Esophagus squamous epithelium (tissue), 4 donors: ENCODE data around the gene FBXW2.

Source experiments
- CTCF ChIP-seq, 6 experiments: fragments of 450-650 bp in 4 of 6; fragments of 200-600 bp in 2 of 6; sonication (generic) in 2 of 6; IDR thresholded peaks; one replicate each; pipeline ENCODE4 v1.5.1; 2016 to 2019; ENCODE audit warnings: antibody characterized with exemption in 6 of 6, mild to moderate bottlenecking in 4 of 6, moderate library complexity in 4 of 6
- POLR2A ChIP-seq, 4 donors: fragments of 450-650 bp; IDR thresholded peaks; one replicate each; pipeline ENCODE4 v1.6.1; 2017; ENCODE audit warnings: antibody characterized with exemption in 4 of 4, mild to moderate bottlenecking in 4 of 4, moderate library complexity in 3 of 4

GRCh38 chr9:120720404-120720803 is 72.8 kb downstream of the FBXW2 start:
- no peak for TF ChIP-seq POLR2A (IDR thresholded peaks at IDR 0.05)
- TF ChIP-seq CTCF (IDR thresholded peaks at IDR 0.05), result no peak
